Aorta (tissue), 5 donors: Measurements from ENCODE around the gene ZMIZ1. TPM values are rescaled to one million over a fixed set of nuclear protein-coding genes. Genes with fewer than 3 reads are reported as not detected.

Experiments used
- ATAC-seq: fragments of 200-7000 bp; cut with Tn5 transposase; one replicate; pipeline ENCODE4 v1.9.1; 2022; ENCODE audit warnings: moderate library complexity; ENCODE audit not compliant: low FRiP score
- DNase-seq, 2 donors: peaks; one replicate each; pipeline ENCODE4 v3.0.0-alpha.2; 2020
- H3K27ac ChIP-seq, 2 donors: one replicate each; pipeline ENCODE4 v1.5.1; 2013; ENCODE audit warnings: low read length in 2 of 2, mild to moderate bottlenecking in 2 of 2, moderate library complexity in 2 of 2, control low read depth in 1 of 2, inconsistent platforms in 1 of 2, low read depth in 1 of 2
- H3K27me3 ChIP-seq, 2 donors: one replicate each; pipeline ENCODE4 v1.6.1; 2013; ENCODE audit warnings: control low read depth in 1 of 2, low read length in 1 of 2, mild to moderate bottlenecking in 1 of 2, moderate library complexity in 1 of 2; ENCODE audit not compliant: insufficient read depth in 2 of 2, control insufficient read depth in 1 of 2
- H3K36me3 ChIP-seq, 2 donors: one replicate each; pipeline ENCODE4 v1.6.1; 2013; ENCODE audit warnings: control low read depth in 1 of 2, low read length in 1 of 2, mild to moderate bottlenecking in 1 of 2; ENCODE audit not compliant: insufficient read depth in 2 of 2, control insufficient read depth in 1 of 2
- H3K4me1 ChIP-seq, 2 donors: one replicate each; pipeline ENCODE4 v1.6.1; 2013; ENCODE audit warnings: low read length in 2 of 2, control low read depth in 1 of 2, mild to moderate bottlenecking in 1 of 2, moderate library complexity in 1 of 2; ENCODE audit not compliant: insufficient read depth in 2 of 2, control insufficient read depth in 1 of 2
- H3K4me3 ChIP-seq, 2 donors: one replicate each; pipeline ENCODE4 v1.5.1; 2013; ENCODE audit warnings: low read length in 2 of 2, control low read depth in 1 of 2, mild to moderate bottlenecking in 1 of 2
- H3K9me3 ChIP-seq: one replicate; pipeline ENCODE4 v1.6.1; 2013; ENCODE audit warnings: mild to moderate bottlenecking, low read length; ENCODE audit not compliant: control insufficient read depth
- WGBS, 2 donors: extraction: QIAGEN DNeasy Blood & Tissue Kit; methylation state at CpG; one replicate each; pipeline ENCODE4 v1.1.7; 2013; 5-methylcytosine and 5-hydroxymethylcytosine counted together
- intact Hi-C, 2 donors: fragments of 100-400 bp; cut with DNase I; formaldehyde crosslinking; loops; one replicate each; pipeline versions ENCODE4 v1.14.2 to v1.15.0; 2022
- polyA plus RNA-seq, 2 donors: library from polyadenylated mRNA; stranded (reverse); fragments of 200-250 nt; gene quantifications; one replicate each; pipeline ENCODE4 v1.2.3, GENCODE V29; 2013
- total RNA-seq, 2 donors: library from RNA; stranded (reverse); fragmentation: NEBNext Ultra II Directional; extraction: Animal tissue kit (Norgen Biotek cat#: 25700); gene quantifications; one replicate each; pipeline ENCODE4 v1.2.1, GENCODE V29; 2021
- donor health status: healthy with polysubstance abuse.
- donor health status: Bipolar disorder and iron deficiency.
- donor health status: DM: no; HTN: no; CAD: no.
- donor health status: DM: no; HTN: no; CAD: no.
- donor health status: DM: yes; HTN: yes; CAD: no.

Gene ZMIZ1
- total and polyA plus RNA-seq, 4 donors: 7.8 to 84.1 (median 28.2) TPM

DNA sequence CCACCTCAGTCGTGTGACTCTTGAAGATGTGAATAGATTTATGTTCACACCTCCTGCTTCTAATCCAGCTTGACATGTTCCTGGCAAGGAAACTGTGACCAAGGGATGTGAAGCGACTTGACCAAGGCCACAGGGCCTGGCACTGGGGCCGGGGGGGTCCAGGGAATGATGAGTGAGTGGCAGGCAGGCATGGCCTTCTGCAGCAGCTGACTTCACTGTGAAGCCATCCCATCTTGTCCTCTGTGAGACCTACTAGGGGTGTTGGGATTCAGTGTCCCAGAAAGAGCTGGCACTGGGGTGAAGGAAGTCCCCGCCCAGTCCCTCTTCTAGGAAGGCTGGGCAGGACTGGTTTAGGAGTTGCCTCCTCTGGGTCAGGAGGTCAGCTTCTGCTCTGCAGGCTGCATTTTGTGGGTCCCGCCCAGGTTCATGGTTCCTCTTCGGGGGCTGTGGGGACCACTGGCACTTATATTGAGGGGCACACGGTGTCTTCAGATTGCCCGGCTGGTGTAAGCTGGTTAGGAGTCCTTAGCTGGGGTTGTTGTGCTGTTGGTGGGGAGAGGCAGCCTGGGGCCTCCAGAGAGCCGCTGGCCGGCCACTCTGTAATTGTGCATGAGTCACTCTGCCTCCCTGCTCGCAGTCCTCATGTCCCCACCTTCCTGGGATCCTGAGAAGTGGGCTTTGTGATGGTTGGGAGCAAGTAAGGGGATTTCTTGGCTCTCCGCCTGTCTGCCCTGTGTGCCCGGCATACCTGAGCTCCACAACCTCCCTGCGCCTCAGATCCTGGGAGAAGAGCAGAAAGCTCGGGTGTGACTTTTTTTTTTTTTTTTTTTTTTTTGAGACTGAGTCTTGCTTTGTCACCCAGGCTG, 11.0 kb downstream of the ZMIZ1 start:
- intact Hi-C loops: no loop called here
- WGBS, 2 donors: 76 to 77% methylated on average over 14 to 15 of the region's 15 CpGs
- Histone ChIP-seq H3K9me3 (no peaks in the 10 kb centered on the region), H3K27me3 (no peaks in the 10 kb centered on the region), H3K36me3 (no peaks in the 10 kb centered on the region), H3K27ac (no peak overlapping the region), H3K4me1 (no peaks in the 10 kb centered on the region), H3K4me3 (no peak overlapping the region)
- DNase-seq: no peak
- no peak for ATAC-seq

DNA sequence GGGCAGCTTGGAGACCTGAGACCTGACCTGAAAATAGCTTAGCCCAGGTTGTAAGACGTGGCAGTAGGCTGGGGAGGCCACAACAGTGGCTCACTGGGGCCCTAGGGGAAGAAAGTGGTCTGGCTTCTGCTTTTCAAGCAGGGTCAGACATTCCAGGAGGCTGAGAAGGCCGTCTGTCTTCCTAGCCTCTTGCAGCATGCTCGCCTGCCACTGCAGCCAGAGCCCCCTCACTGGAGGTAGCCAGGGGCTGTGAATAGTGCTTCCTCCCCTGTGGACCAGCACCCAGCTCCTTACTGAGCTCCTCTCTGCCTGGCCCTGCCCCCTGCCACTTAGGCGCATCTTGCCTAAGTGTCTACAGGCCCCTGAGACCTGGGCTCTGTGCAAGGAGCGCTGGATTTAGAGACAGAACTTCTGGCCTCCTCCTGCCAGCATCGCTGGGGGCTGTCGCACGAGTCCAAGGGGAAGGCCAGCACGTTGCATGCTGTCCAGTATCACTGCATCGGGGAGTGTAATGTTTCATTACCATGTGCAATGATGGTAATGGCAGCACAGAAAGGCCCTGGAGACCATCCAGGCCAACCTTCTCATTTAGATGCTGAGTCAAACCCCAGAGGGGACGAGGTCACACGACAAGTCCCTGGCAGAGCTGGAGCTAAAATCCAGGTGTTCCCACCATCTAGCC, 12.7 kb downstream of the ZMIZ1 start:
- Histone ChIP-seq H3K9me3 (no peaks in the 10 kb centered on the region), H3K36me3 (no peaks in the 10 kb centered on the region), H3K4me3 (no peak overlapping the region), H3K27me3 (no peaks in the 10 kb centered on the region), H3K4me1 (no peaks in the 10 kb centered on the region), H3K27ac (no peak overlapping the region)
- intact Hi-C loops: no loop called here
- WGBS, 2 donors: 37 to 44% methylated on average over 12 of the region's 12 CpGs
- ATAC-seq (no peak), DNase-seq (peak in 1 of 2 donors; percentile 70)

DNA sequence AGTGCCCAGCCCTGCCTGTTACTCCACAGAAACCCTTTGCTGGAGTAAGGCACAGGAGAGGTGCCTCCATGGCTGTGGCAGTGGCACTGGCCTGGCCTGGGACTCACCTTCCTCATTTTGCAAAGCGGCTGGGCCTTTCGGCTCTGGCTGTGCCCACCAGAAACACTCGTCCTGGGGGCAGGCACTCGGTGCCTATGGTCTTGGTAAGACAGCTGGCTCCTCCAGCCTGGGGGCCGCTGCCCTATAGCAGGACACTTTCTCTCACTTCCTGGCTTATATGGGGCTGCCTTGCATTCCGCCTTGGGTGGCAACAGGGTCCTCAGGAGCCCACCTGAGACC, 13.2 kb downstream of the ZMIZ1 start:
- H3K9me3 ChIP-seq: no peaks in the 10 kb centered on the region
- intact Hi-C loops: no loop called here
- H3K27ac ChIP-seq: no peak overlapping the region
- H3K27me3 ChIP-seq: no peaks in the 10 kb centered on the region
- ATAC-seq (no peak), DNase-seq (no peak)
- no peaks in the 10 kb centered on the region for H3K36me3 ChIP-seq
- H3K4me1 ChIP-seq: no peaks in the 10 kb centered on the region
- no peak overlapping the region for H3K4me3 ChIP-seq
- WGBS, 2 donors: 90 to 92% methylated on average over 6 of the region's 6 CpGs

DNA sequence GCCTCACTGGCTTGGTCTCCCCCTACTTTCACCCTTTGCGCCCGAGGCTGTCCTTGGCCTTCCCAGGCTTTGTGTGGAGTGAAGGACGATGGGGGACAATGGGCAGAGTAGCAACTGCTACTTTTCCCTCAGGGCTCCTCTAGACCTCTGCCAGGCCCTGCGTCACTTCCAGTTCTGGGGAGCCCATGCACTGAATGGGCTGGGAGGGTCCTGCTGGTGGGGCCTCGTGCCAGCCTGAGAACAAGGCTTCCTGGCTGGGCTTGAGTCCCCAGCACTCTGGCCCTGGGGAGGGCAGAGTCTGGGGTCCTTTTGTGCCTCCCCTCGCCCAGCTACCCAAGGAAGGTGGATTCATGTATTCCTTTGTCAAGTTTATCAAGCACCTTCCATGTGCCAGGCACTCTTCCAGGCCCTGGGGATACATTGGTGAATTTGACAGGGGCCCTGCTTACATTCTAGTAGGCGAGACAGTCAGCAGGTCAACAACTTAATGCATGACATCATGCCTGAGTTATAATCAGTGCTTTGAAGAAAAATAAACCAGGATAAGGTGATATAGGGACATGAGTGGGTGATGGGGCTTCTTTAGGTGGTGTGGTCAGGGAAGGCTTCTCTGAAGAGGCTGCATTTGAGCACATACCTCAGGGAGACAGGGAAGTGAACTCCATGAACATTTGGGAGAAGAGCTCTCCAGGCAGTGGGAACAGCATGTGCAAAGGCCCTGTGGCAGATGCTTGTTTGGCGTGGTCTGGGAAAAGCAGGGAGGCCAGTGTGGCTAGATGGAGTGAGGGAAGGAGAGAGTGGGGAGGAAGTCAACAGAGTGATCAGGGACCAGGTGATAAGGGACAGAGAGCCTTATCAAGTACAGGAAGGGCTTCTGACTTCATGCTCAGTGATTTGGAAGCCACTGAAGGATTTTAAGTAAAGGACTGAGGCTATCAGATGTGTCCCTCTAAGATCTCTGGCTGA, 14.1 kb downstream of the ZMIZ1 start:
- DNase-seq (no peak), ATAC-seq (no peak)
- WGBS, 2 donors: 86 to 92% methylated on average over 8 of the region's 8 CpGs
- no peaks in the 10 kb centered on the region for H3K36me3 ChIP-seq
- H3K4me1 ChIP-seq: no peaks in the 10 kb centered on the region
- H3K27ac ChIP-seq: no peak overlapping the region
- H3K27me3 ChIP-seq: no peaks in the 10 kb centered on the region
- no peak overlapping the region for H3K4me3 ChIP-seq
- no peaks in the 10 kb centered on the region for H3K9me3 ChIP-seq
- intact Hi-C loops: no loop called here

DNA sequence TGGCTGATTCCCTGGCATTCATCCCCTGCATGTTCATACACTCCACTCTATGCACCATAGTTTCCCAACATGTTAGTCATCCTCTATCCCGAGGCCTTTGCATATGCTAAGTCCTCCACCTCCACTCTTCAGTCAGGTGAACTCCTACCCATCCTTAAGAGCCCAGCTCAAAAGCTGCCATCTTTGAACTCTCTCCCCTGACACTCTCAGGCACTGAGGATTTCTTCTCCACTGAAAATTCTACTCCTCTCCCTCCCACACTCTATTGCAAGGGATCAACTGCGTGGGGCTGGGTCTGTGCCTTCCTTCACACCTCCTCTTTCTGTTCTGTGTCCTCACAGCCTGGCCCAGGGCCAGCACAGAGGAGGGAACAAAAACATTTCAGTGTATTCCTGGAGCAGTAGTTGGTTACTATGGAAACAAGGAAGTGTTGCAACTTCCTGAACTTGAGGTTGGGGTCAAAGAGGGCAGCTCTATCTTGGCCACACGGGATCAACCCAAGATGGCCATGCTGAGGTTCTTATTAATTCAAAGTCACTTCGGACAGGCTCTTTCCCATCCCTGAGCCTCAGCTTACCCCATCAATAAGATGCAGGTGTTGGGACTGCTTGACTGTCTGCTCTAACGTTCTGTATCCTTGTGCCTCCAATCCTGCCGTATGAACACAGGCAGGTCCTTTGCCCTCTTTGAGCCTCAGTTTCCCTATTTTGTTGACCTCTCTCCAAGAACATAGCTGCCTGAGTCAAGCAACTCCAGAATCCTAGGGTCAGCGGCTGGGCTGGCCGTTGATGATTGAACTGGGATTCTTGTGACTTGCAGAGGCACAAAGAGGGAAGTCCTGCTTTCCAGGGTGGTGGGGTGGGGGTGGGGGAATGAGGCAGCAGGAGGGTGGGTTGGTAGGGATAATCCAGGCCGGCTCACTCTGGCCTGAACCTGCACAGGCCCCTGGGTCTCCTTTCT, 15.5 kb downstream of the ZMIZ1 start:
- intact Hi-C loops: no loop called here
- peak; percentile 95 to 96 for DNase-seq
- WGBS, 2 donors: 58 to 62% methylated on average over 9 of the region's 9 CpGs

DNA sequence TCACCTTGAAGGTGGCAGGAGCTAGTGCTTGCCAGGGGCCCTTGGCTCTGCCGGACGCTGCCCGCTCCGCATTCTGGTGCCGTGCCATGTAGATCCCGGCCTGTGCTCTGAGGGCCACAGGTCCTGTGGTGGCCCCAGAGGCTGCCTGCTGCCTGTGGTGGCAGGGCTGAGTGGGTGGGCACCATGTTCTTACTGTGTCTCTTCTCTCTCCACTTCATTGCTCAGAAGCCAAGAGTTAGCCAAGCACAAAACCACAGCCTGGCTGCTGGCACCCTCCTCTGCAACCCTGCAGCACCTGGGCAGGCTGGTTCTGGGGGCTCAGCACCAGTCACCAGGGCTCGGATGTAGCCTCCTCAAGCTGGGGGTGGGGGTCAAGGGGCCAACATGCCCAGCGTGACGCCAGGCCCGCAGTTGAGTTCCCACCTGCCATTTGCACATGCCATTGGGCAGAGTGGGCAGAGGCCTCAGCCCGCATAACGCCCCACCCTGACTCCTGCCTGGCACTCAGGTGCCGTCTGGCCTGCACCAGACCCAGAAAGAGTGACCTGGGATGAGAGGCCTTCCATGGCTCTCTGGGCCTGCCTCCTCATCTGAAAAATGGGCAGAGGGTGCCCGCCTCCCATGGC, 16.3 kb downstream of the ZMIZ1 start:
- no peak overlapping the region for H3K27ac ChIP-seq
- H3K9me3 ChIP-seq: no peaks in the 10 kb centered on the region
- DNase-seq (no peak), ATAC-seq (no peak)
- no peaks in the 10 kb centered on the region for H3K36me3 ChIP-seq
- H3K4me3 ChIP-seq: no peak overlapping the region
- WGBS, 2 donors: 93 to 96% methylated on average over 13 to 14 of the region's 14 CpGs
- H3K4me1 ChIP-seq: no peaks in the 10 kb centered on the region
- no peaks in the 10 kb centered on the region for H3K27me3 ChIP-seq
- intact Hi-C loops: no loop called here

More for the DNA sequence above, 15.5 kb downstream of the ZMIZ1 start:
- H3K9me3 ChIP-seq: no peaks in the 10 kb centered on the region
- peak overlapping the region in 1 of 2 donors; percentile 14 for H3K27ac ChIP-seq
- H3K4me3 ChIP-seq: no peak overlapping the region
- peak; percentile 90 for ATAC-seq
- no peaks in the 10 kb centered on the region for H3K36me3 ChIP-seq
- no peaks in the 10 kb centered on the region for H3K27me3 ChIP-seq
- no peaks in the 10 kb centered on the region for H3K4me1 ChIP-seq

DNA sequence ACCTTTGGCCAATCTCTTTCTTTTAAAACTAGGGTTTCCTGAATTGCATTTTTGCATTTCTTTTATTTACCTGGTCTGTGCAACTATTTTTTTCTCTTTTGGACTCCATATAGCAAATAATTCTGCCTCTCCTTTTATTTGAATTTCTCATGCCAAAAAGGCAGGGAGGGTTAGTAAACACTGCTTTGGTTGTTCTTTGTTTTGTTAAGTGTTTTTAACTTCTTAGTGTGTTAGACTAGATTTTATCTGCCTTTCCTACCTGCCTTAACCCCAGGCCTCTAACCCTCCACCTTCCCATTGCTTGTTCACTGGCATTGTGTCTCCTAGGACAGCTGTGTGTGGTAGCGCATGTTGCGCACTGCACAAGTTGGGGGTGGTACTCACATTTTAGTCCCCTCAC, 18.1 kb downstream of the ZMIZ1 start:
- no peaks in the 10 kb centered on the region for H3K9me3 ChIP-seq
- H3K27me3 ChIP-seq: no peaks in the 10 kb centered on the region
- DNase-seq: no peak
- intact Hi-C loops: no loop called here
- ATAC-seq: no peak
- no peaks in the 10 kb centered on the region for H3K36me3 ChIP-seq
- H3K27ac ChIP-seq: no peak overlapping the region
- no peaks in the 10 kb centered on the region for H3K4me1 ChIP-seq
- H3K4me3 ChIP-seq: no peak overlapping the region
- 99 to 100% methylated on average over 2 of the region's 2 CpGs for WGBS, 2 donors
